ENCODE data around the gene SFTA2. TPM values are rescaled to one million over a fixed set of nuclear protein-coding genes. Genes with fewer than 3 reads are reported as not detected.
"Not testable (repeated sequence)": the region's sequence is repeated elsewhere in the genome, so short reads cannot be mapped to it uniquely, and the experiment has no call there.

The SFTA2 gene
- not detected for polyA plus RNA-seq (2013, experiment 1 of 4)
- polyA plus RNA-seq (2013, experiment 2 of 4) = not detected
- polyA plus RNA-seq (2013, experiment 3 of 4) = not detected
- not detected for polyA plus RNA-seq (2013, experiment 4 of 4)

DNA sequence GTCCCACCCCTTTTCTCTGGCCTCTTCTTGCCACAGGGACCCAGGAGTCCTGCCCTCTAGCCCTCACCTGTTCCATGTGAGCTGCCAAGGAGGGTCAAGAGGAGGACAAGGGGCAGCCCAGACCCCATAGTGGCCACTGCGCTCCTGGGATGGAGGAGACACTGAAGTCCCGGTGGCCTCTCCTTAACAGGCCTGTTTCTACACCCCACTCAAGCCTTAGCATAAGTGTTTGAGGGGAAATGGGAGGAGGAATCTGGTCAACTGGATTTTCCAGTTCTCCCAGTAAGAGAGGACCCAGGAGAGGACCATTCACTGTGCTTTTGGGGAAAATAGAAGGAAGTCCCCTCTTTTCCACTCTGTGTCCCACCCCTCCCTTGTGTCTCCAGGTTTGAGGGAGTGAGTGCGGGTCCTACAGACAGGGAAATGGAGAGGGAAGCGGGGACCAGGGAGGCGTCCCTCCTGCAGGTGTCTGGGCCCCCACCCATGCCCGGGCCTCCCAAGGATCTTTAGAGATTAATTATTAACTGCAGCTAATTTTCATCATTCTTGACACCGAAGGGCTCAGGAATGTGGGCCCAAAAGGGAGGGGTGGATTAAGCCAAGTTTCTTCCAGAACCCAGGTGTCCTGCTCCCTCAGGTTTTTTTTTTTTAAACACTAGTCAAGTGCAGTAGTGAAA lies at the start of gene SFTA2:
SFTA2 (minus strand) TSS at position 202 of the 677 bp plus-strand sequence; CDS start at position 128, 74 bp downstream.
- 93 to 94% methylated on average over 6 to 7 of the region's 7 CpGs for WGBS, 2 experiments
- Histone ChIP-seq H3K9me3 (ENCODE audit: control insufficient read depth, low read length) (no peaks in the 10 kb centered on the region), H3K4me1 (ENCODE audit: control insufficient read depth, insufficient read depth, low read length) (peaks cover 6% of the 10 kb centered on the region), H3K27me3 (ENCODE audit: control insufficient read depth, insufficient read depth, low read length, poor library complexity, severe bottlenecking) (no peaks in the 10 kb centered on the region), H3K27ac (ENCODE audit: insufficient read depth, low read depth, low read length, poor library complexity, severe bottlenecking) (no peak within 1 kb of the TSS), H3K36me3 (ENCODE audit: control insufficient read depth, insufficient read depth, low read length) (peaks cover 6% of the 10 kb centered on the region), H3K4me3 (ENCODE audit: insufficient read depth, low read depth, low read length) (no peak within 1 kb of the TSS)

DNA sequence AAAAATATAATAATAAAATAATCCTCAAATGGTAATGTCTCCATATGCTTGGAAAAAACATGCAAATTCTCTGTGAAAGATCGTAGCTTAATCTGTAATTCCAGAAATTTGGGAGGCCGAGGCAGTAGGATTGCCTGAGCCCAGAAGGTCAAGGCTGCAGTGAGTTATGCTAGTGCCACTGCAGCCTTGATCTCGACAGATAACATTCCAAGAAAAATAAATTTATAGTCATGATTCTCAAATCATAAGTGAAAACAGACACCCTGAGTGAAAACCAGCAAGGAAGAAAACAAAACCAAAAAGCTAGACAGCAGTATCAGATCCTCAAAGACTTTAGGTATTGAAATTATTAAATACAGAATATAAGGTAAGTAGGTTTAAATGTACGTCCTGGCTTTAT lies 47.7 kb upstream of the SFTA2 start:
- H3K4me1 ChIP-seq (ENCODE audit: control insufficient read depth, insufficient read depth, low read length) = peaks cover 12% of the 10 kb centered on the region
- H3K36me3 ChIP-seq (ENCODE audit: control insufficient read depth, insufficient read depth, low read length) = no peaks in the 10 kb centered on the region
- no peak overlapping the region for H3K27ac ChIP-seq (ENCODE audit: insufficient read depth, low read depth, low read length, poor library complexity, severe bottlenecking)
- no peak overlapping the region for H3K4me3 ChIP-seq (ENCODE audit: insufficient read depth, low read depth, low read length)
- H3K9me3 ChIP-seq (ENCODE audit: control insufficient read depth, low read length) = no peaks in the 10 kb centered on the region
- WGBS, 2 experiments = 85 to 99% methylated on average over 4 of the region's 4 CpGs
- no peaks in the 10 kb centered on the region for H3K27me3 ChIP-seq (ENCODE audit: control insufficient read depth, insufficient read depth, low read length, poor library complexity, severe bottlenecking)

DNA sequence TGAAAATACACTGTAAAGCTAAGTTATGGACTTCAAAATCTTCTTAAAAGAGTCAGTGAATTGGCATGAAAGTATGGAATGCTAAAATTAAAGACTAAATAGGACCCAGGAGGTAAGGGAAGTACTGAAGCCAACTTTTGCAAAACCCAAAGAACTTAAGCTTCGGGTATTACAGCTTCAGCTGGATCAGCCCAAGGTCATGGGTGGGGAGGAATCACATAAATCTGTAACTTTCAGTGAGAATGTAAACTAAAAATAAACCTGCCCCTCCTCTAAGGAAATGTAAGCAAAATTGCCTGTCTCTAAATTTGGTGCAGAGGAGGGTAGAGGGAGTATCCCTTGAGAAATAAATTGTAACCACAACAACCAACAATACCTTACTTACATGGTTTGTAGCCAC lies 47.2 kb upstream of the SFTA2 start:
- H3K9me3 ChIP-seq (ENCODE audit: control insufficient read depth, low read length) = no peaks in the 10 kb centered on the region
- peaks cover 12% of the 10 kb centered on the region for H3K4me1 ChIP-seq (ENCODE audit: control insufficient read depth, insufficient read depth, low read length)
- no peaks in the 10 kb centered on the region for H3K27me3 ChIP-seq (ENCODE audit: control insufficient read depth, insufficient read depth, low read length, poor library complexity, severe bottlenecking)
- no peak overlapping the region for H3K4me3 ChIP-seq (ENCODE audit: insufficient read depth, low read depth, low read length)
- no peak overlapping the region for H3K27ac ChIP-seq (ENCODE audit: insufficient read depth, low read depth, low read length, poor library complexity, severe bottlenecking)
- WGBS, 2 experiments = 88 to 94% methylated on average over 1 of the region's 1 CpG
- no peaks in the 10 kb centered on the region for H3K36me3 ChIP-seq (ENCODE audit: control insufficient read depth, insufficient read depth, low read length)

GRCh38 chr6:30974490-30975252 lies 42.7 kb upstream of the SFTA2 start:
- 65 to 80% methylated on average over 4 of the region's 4 CpGs for WGBS, 2 experiments
- Histone ChIP-seq H3K4me1 (ENCODE audit: control insufficient read depth, insufficient read depth, low read length) (no peaks in the 10 kb centered on the region), H3K27ac (ENCODE audit: insufficient read depth, low read depth, low read length, poor library complexity, severe bottlenecking) (no peak overlapping the region), H3K9me3 (ENCODE audit: control insufficient read depth, low read length) (no peaks in the 10 kb centered on the region), H3K36me3 (ENCODE audit: control insufficient read depth, insufficient read depth, low read length) (no peaks in the 10 kb centered on the region), H3K4me3 (ENCODE audit: insufficient read depth, low read depth, low read length) (no peak overlapping the region), H3K27me3 (ENCODE audit: control insufficient read depth, insufficient read depth, low read length, poor library complexity, severe bottlenecking) (no peaks in the 10 kb centered on the region)

DNA sequence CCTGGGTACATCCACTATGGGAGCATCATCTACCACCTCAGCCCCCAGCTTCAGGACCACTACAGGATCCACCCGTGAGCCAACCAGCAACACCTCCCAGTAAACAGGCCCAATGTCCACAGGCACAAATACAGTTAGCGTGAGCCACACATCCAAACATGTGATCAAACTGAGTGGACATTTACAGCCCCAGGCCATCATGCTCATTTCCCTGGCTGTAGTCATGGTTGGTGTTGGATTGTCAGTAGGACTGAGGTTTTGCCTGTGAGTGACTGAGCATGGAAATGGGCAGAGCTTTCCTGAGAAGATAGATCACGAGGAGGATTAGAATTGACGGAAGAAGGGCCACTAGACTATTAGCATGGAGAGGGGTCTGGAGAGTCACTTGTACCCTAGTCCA lies 40.8 kb upstream of the SFTA2 start:
- Histone ChIP-seq H3K9me3 (ENCODE audit: control insufficient read depth, low read length) (no peaks in the 10 kb centered on the region), H3K27me3 (ENCODE audit: control insufficient read depth, insufficient read depth, low read length, poor library complexity, severe bottlenecking) (no peaks in the 10 kb centered on the region), H3K36me3 (ENCODE audit: control insufficient read depth, insufficient read depth, low read length) (no peaks in the 10 kb centered on the region), H3K27ac (ENCODE audit: insufficient read depth, low read depth, low read length, poor library complexity, severe bottlenecking) (no peak overlapping the region), H3K4me3 (ENCODE audit: insufficient read depth, low read depth, low read length) (no peak overlapping the region), H3K4me1 (ENCODE audit: control insufficient read depth, insufficient read depth, low read length) (no peaks in the 10 kb centered on the region)
- 92% methylated on average over 4 of the region's 4 CpGs for WGBS, 2 experiments

GRCh38 chr6:30970946-30971345 lies 39.0 kb upstream of the SFTA2 start:
- no peaks in the 10 kb centered on the region for H3K36me3 ChIP-seq (ENCODE audit: control insufficient read depth, insufficient read depth, low read length)
- H3K27ac ChIP-seq (ENCODE audit: insufficient read depth, low read depth, low read length, poor library complexity, severe bottlenecking) = no peak overlapping the region
- no peaks in the 10 kb centered on the region for H3K9me3 ChIP-seq (ENCODE audit: control insufficient read depth, low read length)
- H3K4me1 ChIP-seq (ENCODE audit: control insufficient read depth, insufficient read depth, low read length) = no peaks in the 10 kb centered on the region
- H3K4me3 ChIP-seq (ENCODE audit: insufficient read depth, low read depth, low read length) = no peak overlapping the region
- H3K27me3 ChIP-seq (ENCODE audit: control insufficient read depth, insufficient read depth, low read length, poor library complexity, severe bottlenecking) = no peaks in the 10 kb centered on the region
- 86 to 97% methylated on average over 4 of the region's 5 CpGs for WGBS, 2 experiments

DNA sequence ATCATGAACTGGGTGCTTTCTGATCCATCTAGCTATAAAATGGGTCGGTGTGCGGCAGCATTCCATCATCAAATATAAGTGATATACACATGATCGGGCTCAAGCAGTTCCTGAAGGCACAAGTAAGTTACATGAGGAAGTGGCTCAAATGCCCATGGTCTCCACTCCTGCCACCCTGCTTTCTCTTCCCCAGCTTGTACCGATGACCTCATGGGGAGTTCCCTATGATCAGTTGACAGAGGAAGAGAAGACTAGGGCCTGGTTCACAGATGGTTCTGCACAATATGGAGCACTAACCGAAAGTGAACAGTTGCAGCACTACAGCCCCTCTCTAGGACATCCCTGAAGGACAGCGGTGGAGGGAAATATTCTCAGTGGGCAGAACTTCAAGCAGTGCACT lies 37.2 kb upstream of the SFTA2 start:
- not testable (repeated sequence) for H3K4me1 ChIP-seq (ENCODE audit: control insufficient read depth, insufficient read depth, low read length); H3K4me3 ChIP-seq (ENCODE audit: insufficient read depth, low read depth, low read length); H3K27me3 ChIP-seq (ENCODE audit: control insufficient read depth, insufficient read depth, low read length, poor library complexity, severe bottlenecking); H3K27ac ChIP-seq (ENCODE audit: insufficient read depth, low read depth, low read length, poor library complexity, severe bottlenecking); H3K9me3 ChIP-seq (ENCODE audit: control insufficient read depth, low read length); H3K36me3 ChIP-seq (ENCODE audit: control insufficient read depth, insufficient read depth, low read length)
- 93 to 95% methylated on average over 6 of the region's 6 CpGs for WGBS, 2 experiments

- WGBS, 2 experiments = 87 to 93% methylated on average over 3 of the region's 3 CpGs
Observed at GRCh38 chr6:30966154-30966553, 34.2 kb upstream of the SFTA2 start.

DNA sequence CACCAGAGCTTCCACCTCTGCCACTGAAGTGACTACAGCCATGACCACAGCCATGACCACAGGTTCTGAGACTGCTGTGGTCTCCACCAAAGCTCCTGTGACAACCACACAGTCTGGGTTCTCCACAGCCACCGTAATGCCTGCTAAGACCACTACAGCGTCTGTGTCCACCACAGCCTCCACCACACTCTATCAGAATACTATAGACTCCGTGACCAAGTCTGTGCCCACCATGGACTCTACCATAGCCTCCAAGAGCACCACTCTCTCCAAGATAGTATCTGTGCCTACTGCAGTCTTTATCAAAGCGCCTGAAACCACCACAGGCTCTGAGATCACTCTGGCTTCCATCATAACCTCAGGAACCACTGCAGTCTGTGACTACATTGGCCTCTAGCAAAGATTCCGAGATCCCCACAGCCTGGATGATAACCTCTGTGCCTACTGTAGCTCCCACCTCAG lies 33.2 kb upstream of the SFTA2 start:
- Histone ChIP-seq H3K4me3 (ENCODE audit: insufficient read depth, low read depth, low read length) (no peak overlapping the region), H3K36me3 (ENCODE audit: control insufficient read depth, insufficient read depth, low read length) (no peaks in the 10 kb centered on the region), H3K27ac (ENCODE audit: insufficient read depth, low read depth, low read length, poor library complexity, severe bottlenecking) (no peak overlapping the region), H3K4me1 (ENCODE audit: control insufficient read depth, insufficient read depth, low read length) (no peaks in the 10 kb centered on the region), H3K9me3 (ENCODE audit: control insufficient read depth, low read length) (no peaks in the 10 kb centered on the region), H3K27me3 (ENCODE audit: control insufficient read depth, insufficient read depth, low read length, poor library complexity, severe bottlenecking) (no peaks in the 10 kb centered on the region)
- 92 to 95% methylated on average over 5 of the region's 5 CpGs for WGBS, 2 experiments

More at GRCh38 chr6:30966154-30966553, 34.2 kb upstream of the SFTA2 start:
- Histone ChIP-seq H3K27ac (ENCODE audit: insufficient read depth, low read depth, low read length, poor library complexity, severe bottlenecking) (no peak overlapping the region), H3K27me3 (ENCODE audit: control insufficient read depth, insufficient read depth, low read length, poor library complexity, severe bottlenecking) (no peaks in the 10 kb centered on the region), H3K9me3 (ENCODE audit: control insufficient read depth, low read length) (no peaks in the 10 kb centered on the region), H3K36me3 (ENCODE audit: control insufficient read depth, insufficient read depth, low read length) (no peaks in the 10 kb centered on the region), H3K4me3 (ENCODE audit: insufficient read depth, low read depth, low read length) (no peak overlapping the region), H3K4me1 (ENCODE audit: control insufficient read depth, insufficient read depth, low read length) (no peaks in the 10 kb centered on the region)

- Histone ChIP-seq H3K27me3 (ENCODE audit: control insufficient read depth, insufficient read depth, low read length, poor library complexity, severe bottlenecking) (no peaks in the 10 kb centered on the region), H3K27ac (ENCODE audit: insufficient read depth, low read depth, low read length, poor library complexity, severe bottlenecking) (no peak overlapping the region), H3K4me3 (ENCODE audit: insufficient read depth, low read depth, low read length) (no peak overlapping the region), H3K4me1 (ENCODE audit: control insufficient read depth, insufficient read depth, low read length) (no peaks in the 10 kb centered on the region), H3K9me3 (ENCODE audit: control insufficient read depth, low read length) (no peaks in the 10 kb centered on the region), H3K36me3 (ENCODE audit: control insufficient read depth, insufficient read depth, low read length) (no peaks in the 10 kb centered on the region)
- 92 to 96% methylated on average over 4 of the region's 4 CpGs for WGBS, 2 experiments
Observed at GRCh38 chr6:30964075-30964474, 32.1 kb upstream of the SFTA2 start.
